Prostate gland (tissue), 2 donors: ENCODE results near the gene MBNL2. TPM values are rescaled to one million over a fixed set of nuclear protein-coding genes. Genes with fewer than 3 reads are reported as not detected.

ENCODE experiments used
- DNase-seq: peaks from one replicate; pipeline ENCODE4 v3.0.0-alpha.2; 2019; ENCODE audit warnings: low spot score
- H3K27ac ChIP-seq, 2 donors: fragments of 200-600 bp; sonication (generic); 2 replicates each; pipeline ENCODE4 v1.5.1; 2017 to 2019
- H3K27me3 ChIP-seq: fragments of 200-600 bp; sonication (generic); replicated peaks from 2 replicates; pipeline ENCODE4 v1.5.1; 2019; ENCODE audit not compliant: insufficient read depth
- H3K36me3 ChIP-seq, 2 donors: fragments of 200-600 bp; sonication (generic); 1 replicate in 1 of 2; 2 replicates in 1 of 2; pipeline versions ENCODE4 v1.5.1 to v1.8.1; 2017 to 2019
- H3K4me1 ChIP-seq: fragments of 200-600 bp; sonication (generic); replicated peaks from 2 replicates; pipeline ENCODE4 v1.5.1; 2019
- H3K4me3 ChIP-seq, 2 donors: fragments of 200-600 bp; sonication (generic); 2 replicates each; pipeline ENCODE4 v1.5.1; 2017 to 2019
- H3K9me3 ChIP-seq: fragments of 200-600 bp; sonication (generic); 2 replicates; pipeline ENCODE4 v1.5.1; 2017
- CTCF ChIP-seq, 4 experiments: fragments of 200-600 bp in 2 of 4; fragments of 450-650 bp in 2 of 4; sonication (generic) in 2 of 4; IDR thresholded peaks; 1 replicate in 3 of 4; 2 replicates in 1 of 4; pipeline ENCODE4 v1.5.1; 2016 to 2019; ENCODE audit warnings: antibody characterized with exemption in 4 of 4, mild to moderate bottlenecking in 2 of 4, moderate library complexity in 2 of 4
- POLR2A ChIP-seq: fragments of 450-650 bp; IDR thresholded peaks from one replicate; pipeline ENCODE4 v1.6.1; 2016; ENCODE audit warnings: antibody characterized with exemption, mild to moderate bottlenecking
- POLR2AphosphoS5 ChIP-seq: sonication (generic); formaldehyde crosslinking; IDR thresholded peaks from one replicate; pipeline ENCODE4 v1.6.1; 2017; ENCODE audit warnings: antibody characterized with exemption
- WGBS: methylation state at CpG from one replicate; pipeline ENCODE4 v1.1.5; 2018; 5-methylcytosine and 5-hydroxymethylcytosine counted together
- intact Hi-C: fragments of 100-400 bp; cut with DNase I; formaldehyde crosslinking; loops from one replicate; pipeline ENCODE4 v1.14.2; 2022
- total RNA-seq, 2 donors: library from RNA; depleted of rRNA; stranded (reverse); fragments of >200 nt; gene quantifications; one replicate each; pipeline ENCODE4 v1.1.0, GENCODE V29; 2016

The MBNL2 gene
- total RNA-seq, 2 donors from 2014 or later: 59.1 to 85.7 TPM

GRCh38 chr13:97364031-97364430, 141.9 kb downstream of the MBNL2 start:
- H3K9me3 ChIP-seq: no peaks in the 10 kb centered on the region
- no peaks in the 10 kb centered on the region for H3K4me1 ChIP-seq
- no peaks in the 10 kb centered on the region for H3K27me3 ChIP-seq
- H3K27ac ChIP-seq: no peak overlapping the region
- WGBS: 92% methylated on average over 1 of the region's 1 CpG
- TF ChIP-seq POLR2A (no peak), POLR2AphosphoS5 (no peak)
- no peaks in the 10 kb centered on the region for H3K36me3 ChIP-seq
- intact Hi-C loops: no loop called here
- H3K4me3 ChIP-seq: no peak overlapping the region
- no peak for DNase-seq

GRCh38 chr13:97364827-97365226, 142.7 kb downstream of the MBNL2 start:
- Histone ChIP-seq H3K27ac (no peak overlapping the region), H3K36me3 (no peaks in the 10 kb centered on the region), H3K4me1 (no peaks in the 10 kb centered on the region), H3K9me3 (no peaks in the 10 kb centered on the region), H3K4me3 (no peak overlapping the region), H3K27me3 (no peaks in the 10 kb centered on the region)
- no peak for DNase-seq
- intact Hi-C loops: loop anchor here (5.0 kb wide), 1 partner anchor 67 kb away; the partner anchor contains the start of gene RAP2A
- no peak for TF ChIP-seq POLR2AphosphoS5
- 95% methylated on average over 4 of the region's 4 CpGs for WGBS

GRCh38 chr13:97366172-97366688, 144.1 kb downstream of the MBNL2 start:
- DNase-seq: no peak
- TF ChIP-seq POLR2AphosphoS5 (no peak), POLR2A (no peak), CTCF (IDR thresholded peaks at IDR 0.05) (no peak)
- intact Hi-C loops: loop anchor here (5.0 kb wide), 1 partner anchor 66 kb away; the partner anchor contains the start of gene RAP2A
- H3K4me3 ChIP-seq: no peak overlapping the region
- no peaks in the 10 kb centered on the region for H3K36me3 ChIP-seq
- no peaks in the 10 kb centered on the region for H3K27me3 ChIP-seq
- no peaks in the 10 kb centered on the region for H3K4me1 ChIP-seq
- WGBS: 97% methylated on average over 5 of the region's 5 CpGs
- H3K27ac ChIP-seq: no peak overlapping the region
- no peaks in the 10 kb centered on the region for H3K9me3 ChIP-seq

DNA sequence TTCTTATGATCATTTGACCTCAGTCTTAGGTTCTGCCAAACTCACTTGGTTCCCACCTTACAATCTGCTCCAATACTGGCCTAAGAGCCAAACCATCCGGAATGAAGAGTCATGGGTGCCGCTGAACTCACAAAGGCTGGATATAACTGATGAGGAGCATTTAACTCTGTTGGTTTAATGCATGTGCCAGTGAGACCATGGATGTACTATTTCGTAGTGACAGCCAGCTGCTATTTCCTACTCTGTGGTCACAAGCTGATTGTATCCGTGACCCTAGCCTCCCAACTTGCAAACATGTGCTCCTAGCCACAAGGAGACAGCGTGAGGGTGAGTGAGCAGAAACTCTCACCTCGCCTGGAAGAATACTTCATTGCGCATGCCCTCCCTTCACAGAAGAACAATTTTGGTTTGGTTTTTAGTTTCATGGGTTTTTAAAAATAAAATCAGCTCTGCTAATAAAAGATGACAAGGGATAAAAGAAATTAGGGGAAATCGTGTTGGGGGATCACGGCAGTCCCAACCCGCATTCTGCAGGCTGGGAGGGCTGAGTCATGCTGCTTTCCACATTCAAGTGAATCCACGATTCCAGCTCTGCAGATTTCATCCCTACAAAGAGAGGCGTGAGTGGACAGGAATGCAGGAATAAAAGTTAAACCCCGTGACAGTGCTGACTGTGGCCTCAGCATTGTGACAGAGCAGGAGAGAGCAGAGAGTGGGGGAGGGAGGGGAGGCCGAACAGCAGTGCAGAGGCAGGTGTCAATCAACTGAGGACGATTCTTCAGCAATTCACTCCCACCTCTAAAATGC, 145.1 kb downstream of the MBNL2 start:
- Histone ChIP-seq H3K36me3 (no peaks in the 10 kb centered on the region), H3K27ac (no peak overlapping the region), H3K4me1 (no peaks in the 10 kb centered on the region), H3K9me3 (no peaks in the 10 kb centered on the region), H3K27me3 (no peaks in the 10 kb centered on the region), H3K4me3 (no peak overlapping the region)
- intact Hi-C loops: loop anchor here (5.0 kb wide), 1 partner anchor 65 kb away; the partner anchor contains the start of gene RAP2A
- no peak for DNase-seq
- WGBS: 74% methylated on average over 15 of the region's 15 CpGs
- no peak for TF ChIP-seq POLR2AphosphoS5
- TF ChIP-seq POLR2A: no peak
- no peak for TF ChIP-seq CTCF (IDR thresholded peaks at IDR 0.05)

DNA sequence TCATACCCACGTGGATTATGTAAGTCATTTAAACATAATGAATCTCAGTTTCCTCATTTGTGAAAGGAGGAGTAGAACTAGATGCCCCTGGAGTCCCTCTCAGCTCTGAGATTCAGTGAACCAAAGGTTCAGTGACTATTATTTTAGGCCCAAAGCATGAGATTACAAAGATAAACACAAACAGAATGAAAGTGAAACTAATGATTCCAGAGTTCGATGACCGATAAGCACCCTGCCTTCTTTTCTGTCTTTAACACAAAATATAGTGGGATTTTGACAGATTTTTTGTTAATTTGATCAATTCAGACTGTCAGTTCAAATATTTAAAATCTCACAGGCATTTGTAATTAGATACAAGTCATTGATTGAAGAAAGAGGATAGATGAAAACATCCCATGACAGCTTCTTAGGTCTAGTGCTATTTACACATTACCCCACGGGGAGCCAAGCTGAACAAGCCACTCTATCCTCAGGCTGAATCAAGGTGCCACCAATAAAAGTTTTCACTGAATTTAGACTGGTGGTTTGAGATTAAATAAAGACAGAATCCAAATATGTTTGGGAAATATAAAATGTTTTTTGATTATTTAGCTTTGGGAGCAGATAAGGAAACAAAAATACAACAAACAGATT, 147.2 kb downstream of the MBNL2 start:
- TF ChIP-seq POLR2A: no peak
- TF ChIP-seq POLR2AphosphoS5: no peak
- no peak for TF ChIP-seq CTCF (IDR thresholded peaks at IDR 0.05)
- Histone ChIP-seq H3K4me1 (no peaks in the 10 kb centered on the region), H3K4me3 (peak overlapping the region; percentile 0 to 1), H3K9me3 (no peaks in the 10 kb centered on the region), H3K27ac (peak overlapping the region; percentile 1 to 27), H3K27me3 (no peaks in the 10 kb centered on the region), H3K36me3 (no peaks in the 10 kb centered on the region)
- intact Hi-C loops: loop anchor here (5.0 kb wide), 1 partner anchor 63 kb away; the partner anchor contains the start of gene RAP2A
- no peak for DNase-seq
- 37% methylated on average over 4 of the region's 4 CpGs for WGBS
